Hepatic stellate cell (primary cell): ENCODE measurements around the gene GALT.
"Not testable (repeated sequence)": the region's sequence is repeated elsewhere in the genome, so short reads cannot be mapped to it uniquely, and the experiment has no call there.

Experiments
- DNase-seq: peaks from one replicate; pipeline ENCODE4 v3.0.0; 2011; ENCODE audit warnings: low spot score

Gene GALT

GRCh38 chr9:34627716-34628655 is 18.5 kb upstream of the GALT start:
- DNase-seq = no peak

GRCh38 chr9:34628656-34629490 is 17.6 kb upstream of the GALT start, which contains the start of gene ARID3C:
ARID3C (minus strand) TSS chr9:34629066; CDS start chr9:34628014, 1,052 bp downstream.
- no peak for DNase-seq

- DNase-seq = no peak
Measured at GRCh38 chr9:34629491-34629808, 17.0 kb upstream of the GALT start.

GRCh38 chr9:34630402-34631154 is 15.9 kb upstream of the GALT start:
- DNase-seq = no peak

GRCh38 chr9:34633166-34633565 is 13.3 kb upstream of the GALT start:
- no peak for DNase-seq

- peak; percentile 76 for DNase-seq
Measured at GRCh38 chr9:34633851-34634550, 12.5 kb upstream of the GALT start.

- no peak for DNase-seq
Measured at GRCh38 chr9:34634551-34635248, 11.8 kb upstream of the GALT start.

GRCh38 chr9:34635556-34635955 is 10.9 kb upstream of the GALT start:
- DNase-seq = no peak

- DNase-seq = peak; percentile 63
Measured at GRCh38 chr9:34636791-34637355, 9.6 kb upstream of the GALT start.

GRCh38 chr9:34637356-34638137 is 8.9 kb upstream of the GALT start, which contains the start of gene SIGMAR1:
SIGMAR1 (minus strand) TSS chr9:34637787; CDS start chr9:34637697, 90 bp downstream.
- peak; percentile 96 for DNase-seq

- no peak for DNase-seq
Measured at GRCh38 chr9:34638138-34638445, 8.4 kb upstream of the GALT start.

- not testable (repeated sequence) for DNase-seq
Measured at GRCh38 chr9:34639322-34639721, 7.2 kb upstream of the GALT start.

GRCh38 chr9:34642679-34643078 is 3.8 kb upstream of the GALT start:
- no peak for DNase-seq

GRCh38 chr9:34644766-34645314 is 1.6 kb upstream of the GALT start:
- DNase-seq = no peak

- DNase-seq = no peak
Measured at GRCh38 chr9:34647084-34647403, 569 bp downstream of the GALT start.

- no peak for DNase-seq
Measured at GRCh38 chr9:34647651-34648050, 1.2 kb downstream of the GALT start.

GRCh38 chr9:34648673-34649072 is 2.2 kb downstream of the GALT start:
- DNase-seq = no peak

- no peak for DNase-seq
Measured at GRCh38 chr9:34650816-34651215, 4.3 kb downstream of the GALT start.

GRCh38 chr9:34651321-34651720 is 4.8 kb downstream of the GALT start:
- DNase-seq = peak; percentile 62
